ENCODE measurements around the gene EPC1.
"Not testable (repeated sequence)": the region's sequence is repeated elsewhere in the genome, so short reads cannot be mapped to it uniquely, and the experiment has no call there.

GRCh38 chr10:32219156-32219555, 127.8 kb downstream of the EPC1 start:
- TF ChIP-seq REST (IDR thresholded peaks at IDR 0.05); NFE2L2 (conservative IDR thresholded peaks at IDR 0.05; ENCODE audit: low read length); HDAC2 (IDR thresholded peaks at IDR 0.05); KDM5A (IDR thresholded peaks at IDR 0.05); JUN (IDR thresholded peaks at IDR 0.05); CHD4 (IDR thresholded peaks at IDR 0.05; ENCODE audit: borderline replicate concordance); RCOR1 (IDR thresholded peaks at IDR 0.05; ENCODE audit: low read depth, low read length); ZFP36 (IDR thresholded peaks at IDR 0.05; ENCODE audit: borderline replicate concordance, partially characterized antibody): not testable (repeated sequence)
- TF ChIP-seq, protein P1, sequence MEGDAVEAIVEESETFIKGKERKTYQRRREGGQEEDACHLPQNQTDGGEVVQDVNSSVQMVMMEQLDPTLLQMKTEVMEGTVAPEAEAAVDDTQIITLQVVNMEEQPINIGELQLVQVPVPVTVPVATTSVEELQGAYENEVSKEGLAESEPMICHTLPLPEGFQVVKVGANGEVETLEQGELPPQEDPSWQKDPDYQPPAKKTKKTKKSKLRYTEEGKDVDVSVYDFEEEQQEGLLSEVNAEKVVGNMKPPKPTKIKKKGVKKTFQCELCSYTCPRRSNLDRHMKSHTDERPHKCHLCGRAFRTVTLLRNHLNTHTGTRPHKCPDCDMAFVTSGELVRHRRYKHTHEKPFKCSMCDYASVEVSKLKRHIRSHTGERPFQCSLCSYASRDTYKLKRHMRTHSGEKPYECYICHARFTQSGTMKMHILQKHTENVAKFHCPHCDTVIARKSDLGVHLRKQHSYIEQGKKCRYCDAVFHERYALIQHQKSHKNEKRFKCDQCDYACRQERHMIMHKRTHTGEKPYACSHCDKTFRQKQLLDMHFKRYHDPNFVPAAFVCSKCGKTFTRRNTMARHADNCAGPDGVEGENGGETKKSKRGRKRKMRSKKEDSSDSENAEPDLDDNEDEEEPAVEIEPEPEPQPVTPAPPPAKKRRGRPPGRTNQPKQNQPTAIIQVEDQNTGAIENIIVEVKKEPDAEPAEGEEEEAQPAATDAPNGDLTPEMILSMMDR (IDR thresholded peaks at IDR 0.05) = not testable (repeated sequence)
- TF ChIP-seq, protein P2, sequence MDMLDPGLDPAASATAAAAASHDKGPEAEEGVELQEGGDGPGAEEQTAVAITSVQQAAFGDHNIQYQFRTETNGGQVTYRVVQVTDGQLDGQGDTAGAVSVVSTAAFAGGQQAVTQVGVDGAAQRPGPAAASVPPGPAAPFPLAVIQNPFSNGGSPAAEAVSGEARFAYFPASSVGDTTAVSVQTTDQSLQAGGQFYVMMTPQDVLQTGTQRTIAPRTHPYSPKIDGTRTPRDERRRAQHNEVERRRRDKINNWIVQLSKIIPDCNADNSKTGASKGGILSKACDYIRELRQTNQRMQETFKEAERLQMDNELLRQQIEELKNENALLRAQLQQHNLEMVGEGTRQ (IDR thresholded peaks at IDR 0.05) = not testable (repeated sequence)

Data from A549 (cell line).